Mesodermal cell (in vitro differentiated cells): Measurements from ENCODE around the gene REEP1.
"Not testable (repeated sequence)": the region's sequence is repeated elsewhere in the genome, so short reads cannot be mapped to it uniquely, and the experiment has no call there.

ENCODE experiments used
- H3K27ac ChIP-seq: 2 replicates; pipeline ENCODE4 v1.7.0; 2013; ENCODE audit warnings: mild to moderate bottlenecking, low read depth, low read length, moderate library complexity; ENCODE audit not compliant: severe bottlenecking
- H3K36me3 ChIP-seq: 2 replicates; pipeline ENCODE4 v1.7.1; 2013; ENCODE audit warnings: mild to moderate bottlenecking, low read length, moderate library complexity; ENCODE audit not compliant: control insufficient read depth, insufficient read depth
- H3K4me1 ChIP-seq: one replicate; pipeline ENCODE4 v1.7.1; 2013; ENCODE audit warnings: mild to moderate bottlenecking, low read length; ENCODE audit not compliant: insufficient read depth, control insufficient read depth, poor library complexity, severe bottlenecking
- H3K4me3 ChIP-seq: 2 replicates; pipeline ENCODE4 v1.7.0; 2013; ENCODE audit warnings: low read length, control low read depth, mild to moderate bottlenecking; ENCODE audit not compliant: insufficient read depth, poor library complexity, severe bottlenecking; ENCODE audit errors: extremely low read depth
- H3K9me3 ChIP-seq: 2 replicates; pipeline ENCODE4 v1.7.1; 2013; ENCODE audit warnings: mild to moderate bottlenecking, low read length, moderate library complexity; ENCODE audit not compliant: control insufficient read depth
- WGBS, 2 experiments: methylation state at CpG; one replicate each; pipeline ENCODE4 v1.1.5; 2013; ENCODE audit warnings: missing lambda C conversion rate in 2 of 2; ENCODE audit not compliant: insufficient coverage in 2 of 2; 5-methylcytosine and 5-hydroxymethylcytosine counted together

REEP1 gene

GRCh38 chr2:86258106-86258505, 79.3 kb downstream of the REEP1 start:
- Histone ChIP-seq H3K4me3 (no peak overlapping the region), H3K4me1 (no peaks in the 10 kb centered on the region), H3K36me3 (no peaks in the 10 kb centered on the region), H3K27ac (no peak overlapping the region), H3K9me3 (no peaks in the 10 kb centered on the region)
- no CpG with 5 or more reads among the region's 2 CpGs for WGBS, 2 experiments

- Histone ChIP-seq H3K4me3 (no peak overlapping the region), H3K4me1 (no peaks in the 10 kb centered on the region), H3K9me3 (no peaks in the 10 kb centered on the region), H3K36me3 (no peaks in the 10 kb centered on the region), H3K27ac (no peak overlapping the region)
- WGBS, 2 experiments = 0% methylated on average over 1 of the region's 3 CpGs; no CpG with 5 or more reads in 1 of the 2 experiments
Measured at GRCh38 chr2:86256982-86257381, 80.4 kb downstream of the REEP1 start.

DNA sequence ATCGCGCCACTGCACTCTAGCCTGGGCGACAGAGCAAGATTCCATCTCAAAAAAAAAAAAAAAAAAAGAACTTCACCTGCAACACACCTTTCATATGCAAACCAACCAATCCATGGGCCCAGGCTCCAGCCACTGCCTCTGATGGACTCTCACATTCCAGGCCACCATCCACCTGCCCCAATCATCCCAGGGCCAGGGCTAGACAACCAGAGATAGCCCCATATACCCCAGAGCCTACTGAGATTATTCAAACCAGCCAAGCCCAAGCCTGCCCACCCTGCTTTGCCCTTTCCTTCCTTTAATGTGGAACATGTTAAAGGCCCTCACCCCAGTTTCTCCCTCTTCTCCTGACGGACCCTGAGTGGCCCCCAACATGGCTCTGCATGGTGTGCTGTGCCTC, 81.1 kb downstream of the REEP1 start:
- 75 to 100% methylated on average over 1 of the region's 4 CpGs for WGBS, 2 experiments

GRCh38 chr2:86254576-86255538, 82.6 kb downstream of the REEP1 start:
- Histone ChIP-seq H3K27ac (no peak overlapping the region), H3K36me3 (no peaks in the 10 kb centered on the region), H3K9me3 (no peaks in the 10 kb centered on the region), H3K4me1 (no peaks in the 10 kb centered on the region), H3K4me3 (no peak overlapping the region)
- 58 to 61% methylated on average over 6 to 7 of the region's 8 CpGs for WGBS, 2 experiments

More for the DNA sequence above, 81.1 kb downstream of the REEP1 start:
- Histone ChIP-seq H3K4me1 (no peaks in the 10 kb centered on the region), H3K4me3 (no peak overlapping the region), H3K27ac (no peak overlapping the region), H3K9me3 (no peaks in the 10 kb centered on the region), H3K36me3 (no peaks in the 10 kb centered on the region)

DNA sequence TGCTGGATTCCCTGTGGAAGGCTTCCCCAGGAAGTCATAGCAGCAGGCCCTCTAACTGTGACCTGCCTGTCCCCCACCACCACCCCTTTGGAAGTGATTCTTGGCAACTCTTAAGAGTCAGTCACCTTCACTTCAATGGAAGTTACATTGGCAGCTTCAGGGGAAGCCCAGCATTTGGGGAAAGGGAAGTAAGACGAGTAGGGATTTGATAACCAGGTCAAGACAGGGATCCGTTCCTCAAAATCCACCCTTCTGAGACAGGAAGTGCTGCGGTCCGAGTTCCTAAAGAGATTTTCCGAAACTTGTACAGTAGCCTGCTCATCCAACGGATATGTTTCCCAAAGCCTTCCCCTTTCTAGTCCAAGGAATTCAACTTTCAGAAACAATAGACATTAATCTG, 84.0 kb downstream of the REEP1 start:
- Histone ChIP-seq H3K27ac (no peak overlapping the region), H3K9me3 (no peaks in the 10 kb centered on the region), H3K4me3 (no peak overlapping the region), H3K4me1 (no peaks in the 10 kb centered on the region), H3K36me3 (no peaks in the 10 kb centered on the region)
- WGBS, 2 experiments = 85 to 100% methylated on average over 3 to 6 of the region's 6 CpGs

DNA sequence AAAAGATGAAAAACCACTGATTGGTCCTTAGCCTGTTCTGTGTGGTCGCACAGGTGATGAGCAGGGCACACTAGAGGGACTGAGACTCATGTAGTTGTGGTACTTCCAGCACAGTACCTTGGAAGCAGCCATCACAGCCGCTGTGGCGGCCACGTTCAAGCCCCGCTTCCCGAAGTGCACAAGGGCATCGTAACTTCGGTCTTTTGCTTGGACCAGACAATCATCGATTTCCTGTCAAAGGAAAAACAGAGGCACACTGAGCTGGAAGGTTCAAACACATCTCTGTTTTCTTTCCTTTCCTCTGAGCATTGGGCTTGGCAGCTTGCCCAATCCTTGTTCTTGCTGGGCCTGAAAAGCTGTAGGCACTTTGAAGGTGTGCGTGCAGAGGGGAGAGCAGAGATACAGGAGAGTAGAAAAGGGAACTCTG, 85.6 kb downstream of the REEP1 start:
- H3K9me3 ChIP-seq = no peaks in the 10 kb centered on the region
- no peaks in the 10 kb centered on the region for H3K36me3 ChIP-seq
- H3K27ac ChIP-seq = no peak overlapping the region
- no peaks in the 10 kb centered on the region for H3K4me1 ChIP-seq
- H3K4me3 ChIP-seq = no peak overlapping the region
- 89 to 92% methylated on average over 10 of the region's 10 CpGs for WGBS, 2 experiments

- H3K4me3 ChIP-seq = no peak overlapping the region
- H3K9me3 ChIP-seq = no peaks in the 10 kb centered on the region
- no peak overlapping the region for H3K27ac ChIP-seq
- H3K36me3 ChIP-seq = no peaks in the 10 kb centered on the region
- no peaks in the 10 kb centered on the region for H3K4me1 ChIP-seq
- 84 to 97% methylated on average over 8 to 9 of the region's 10 CpGs for WGBS, 2 experiments
Measured at GRCh38 chr2:86249579-86250391, 87.6 kb downstream of the REEP1 start.

- no peaks in the 10 kb centered on the region for H3K9me3 ChIP-seq
- H3K27ac ChIP-seq = no peak overlapping the region
- H3K36me3 ChIP-seq = no peaks in the 10 kb centered on the region
- no peaks in the 10 kb centered on the region for H3K4me1 ChIP-seq
- no peak overlapping the region for H3K4me3 ChIP-seq
- 92 to 100% methylated on average over 4 of the region's 6 CpGs for WGBS, 2 experiments
Measured at GRCh38 chr2:86249176-86249575, 88.2 kb downstream of the REEP1 start.

- not testable (repeated sequence) for H3K9me3 ChIP-seq, H3K27ac ChIP-seq, H3K4me1 ChIP-seq, H3K36me3 ChIP-seq, H3K4me3 ChIP-seq
- WGBS, 2 experiments = 94 to 95% methylated on average over 3 to 4 of the region's 5 CpGs
Measured at GRCh38 chr2:86245222-86245621, 92.2 kb downstream of the REEP1 start.

DNA sequence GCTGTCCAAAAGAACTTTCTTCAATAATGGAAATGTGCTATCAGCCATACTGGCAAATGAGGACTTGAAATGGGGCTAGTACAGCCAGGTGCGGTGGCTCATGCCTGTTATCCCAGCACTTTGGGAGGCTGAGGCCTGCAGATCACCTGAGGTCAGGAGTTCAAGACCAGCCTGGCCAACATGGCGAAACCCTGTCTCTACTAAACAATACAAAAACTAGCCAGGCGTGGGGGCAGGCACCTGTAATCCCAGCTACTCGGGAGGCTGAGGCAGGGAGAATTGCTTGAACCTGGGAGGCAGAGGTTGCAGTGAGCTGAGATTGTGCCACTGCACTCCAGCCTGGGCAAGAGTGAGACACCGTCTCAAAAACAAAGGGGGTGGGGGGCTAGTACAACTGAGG, 92.6 kb downstream of the REEP1 start:
- H3K4me1 ChIP-seq, H3K4me3 ChIP-seq, H3K27ac ChIP-seq, H3K9me3 ChIP-seq, H3K36me3 ChIP-seq: not testable (repeated sequence)
- WGBS, 2 experiments = 96 to 100% methylated on average over 4 of the region's 5 CpGs
